HTERT RPE-1 (cell line): ENCODE data around the gene LPCAT2.

Experiments
- in situ Hi-C: fragments of 300-500 bp; cut with MboI; formaldehyde crosslinking; loops from 4 replicates; pipeline ENCODE4 v1.14.3; 2020; ENCODE audit warnings: low sequenced_read_pairs

The LPCAT2 gene

GRCh38 chr16:55502801-55503366 lies 6.0 kb upstream of the LPCAT2 start:
- in situ Hi-C loops, result no loop called here

- in situ Hi-C loops, result no loop called here
Observed at GRCh38 chr16:55503726-55504550, 4.9 kb upstream of the LPCAT2 start.

GRCh38 chr16:55505333-55506015 lies 3.4 kb upstream of the LPCAT2 start:
- in situ Hi-C loops, result no loop called here

GRCh38 chr16:55506083-55506482 lies 2.8 kb upstream of the LPCAT2 start:
- in situ Hi-C loops, result no loop called here

GRCh38 chr16:55506708-55507107 lies 2.2 kb upstream of the LPCAT2 start:
- in situ Hi-C loops, result no loop called here

- in situ Hi-C loops, result no loop called here
Observed at GRCh38 chr16:55508271-55508921, 476 bp upstream of the LPCAT2 start.

- in situ Hi-C loops, result no loop called here
Observed at GRCh38 chr16:55510185-55510805, 1.4 kb downstream of the LPCAT2 start.

GRCh38 chr16:55512941-55513340 lies 4.1 kb downstream of the LPCAT2 start:
- in situ Hi-C loops, result no loop called here

GRCh38 chr16:55513616-55514015 lies 4.7 kb downstream of the LPCAT2 start:
- in situ Hi-C loops, result no loop called here

GRCh38 chr16:55515111-55515510 lies 6.2 kb downstream of the LPCAT2 start:
- in situ Hi-C loops, result no loop called here

GRCh38 chr16:55521792-55522191 lies 12.9 kb downstream of the LPCAT2 start:
- in situ Hi-C loops, result no loop called here

- in situ Hi-C loops, result no loop called here
Observed at GRCh38 chr16:55526441-55526840, 17.6 kb downstream of the LPCAT2 start.

- in situ Hi-C loops, result no loop called here
Observed at GRCh38 chr16:55527885-55528284, 19.0 kb downstream of the LPCAT2 start.

- in situ Hi-C loops, result no loop called here
Observed at GRCh38 chr16:55529018-55529417, 20.1 kb downstream of the LPCAT2 start.

- in situ Hi-C loops, result no loop called here
Observed at GRCh38 chr16:55530316-55530856, 21.5 kb downstream of the LPCAT2 start.

- in situ Hi-C loops, result no loop called here
Observed at GRCh38 chr16:55532227-55532626, 23.4 kb downstream of the LPCAT2 start.

- in situ Hi-C loops, result no loop called here
Observed at GRCh38 chr16:55534756-55535155, 25.9 kb downstream of the LPCAT2 start.

GRCh38 chr16:55539049-55539448 lies 30.2 kb downstream of the LPCAT2 start:
- in situ Hi-C loops, result no loop called here

- in situ Hi-C loops, result no loop called here
Observed at GRCh38 chr16:55539488-55539887, 30.6 kb downstream of the LPCAT2 start.

GRCh38 chr16:55540221-55540620 lies 31.3 kb downstream of the LPCAT2 start:
- in situ Hi-C loops, result no loop called here
